GM21423 (cell line): ENCODE measurements around the gene CUBN.

ENCODE experiments used
- ATAC-seq: cut with Tn5 transposase; IDR thresholded peaks from one replicate; pipeline ENCODE4 v1.9.1; 2021; ENCODE audit warnings: mild to moderate bottlenecking, moderate library complexity; ENCODE audit not compliant: unreplicated experiment

CUBN gene

DNA sequence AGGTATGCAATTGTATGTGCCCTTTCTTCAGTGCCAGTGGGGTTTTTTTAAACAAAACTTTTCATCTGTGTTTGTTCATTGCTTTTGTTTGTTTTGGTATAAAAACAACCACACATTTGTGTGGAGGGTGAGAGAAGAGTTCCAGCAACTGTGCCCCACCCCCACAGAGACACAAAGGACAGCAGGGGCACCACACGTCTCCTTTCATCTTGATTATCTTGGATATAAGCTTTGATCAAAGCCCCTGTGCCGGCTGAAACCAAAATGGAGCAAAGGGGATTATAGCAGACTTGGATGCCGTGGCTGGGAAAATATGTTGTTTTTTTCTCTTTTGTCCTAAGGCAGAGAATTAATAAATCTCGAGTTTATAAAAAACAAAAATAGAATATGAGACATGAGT lies 200.5 kb downstream of the CUBN start:
- no peak for ATAC-seq

GRCh38 chr10:16927546-16927945 lies 202.1 kb downstream of the CUBN start:
- ATAC-seq, result no peak

DNA sequence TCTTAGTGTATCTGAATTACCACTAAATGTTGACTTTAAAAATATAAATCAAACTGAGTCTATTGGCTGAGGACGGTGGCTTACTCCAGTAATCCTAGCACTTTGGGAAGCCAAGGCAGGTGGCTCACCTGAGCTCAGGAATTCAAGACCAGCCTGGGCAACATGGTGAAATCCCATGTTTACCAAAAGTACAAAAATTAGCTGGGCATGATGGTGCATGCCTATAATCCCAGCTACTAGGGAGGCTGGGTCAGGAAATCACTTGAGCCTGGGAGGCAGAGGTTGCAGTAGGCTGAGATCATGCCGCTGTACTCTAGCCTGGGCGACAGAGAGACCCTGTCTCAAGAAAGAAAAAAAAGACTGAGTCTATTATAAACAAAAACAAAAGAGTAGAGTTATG lies 205.9 kb downstream of the CUBN start:
- ATAC-seq, result no peak

DNA sequence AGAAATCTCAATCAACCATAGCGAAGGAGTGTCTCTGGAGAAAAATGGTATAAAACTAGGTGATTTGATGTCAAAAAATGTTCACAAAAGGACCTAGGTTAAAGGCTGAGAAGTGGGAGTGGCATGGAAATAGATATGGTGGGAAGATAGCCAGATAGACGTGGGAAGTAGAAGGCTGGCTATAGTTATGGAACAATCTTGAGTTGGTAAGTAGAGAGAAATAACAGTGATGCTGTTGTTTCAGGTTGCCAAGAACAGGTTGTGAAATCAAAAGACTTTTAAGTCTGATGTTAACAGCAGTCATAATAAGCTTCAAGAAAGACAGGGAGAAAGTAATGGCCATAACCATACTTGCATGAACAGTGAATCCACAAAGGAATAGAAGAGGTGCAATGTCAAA lies 206.3 kb downstream of the CUBN start:
- ATAC-seq, result no peak

DNA sequence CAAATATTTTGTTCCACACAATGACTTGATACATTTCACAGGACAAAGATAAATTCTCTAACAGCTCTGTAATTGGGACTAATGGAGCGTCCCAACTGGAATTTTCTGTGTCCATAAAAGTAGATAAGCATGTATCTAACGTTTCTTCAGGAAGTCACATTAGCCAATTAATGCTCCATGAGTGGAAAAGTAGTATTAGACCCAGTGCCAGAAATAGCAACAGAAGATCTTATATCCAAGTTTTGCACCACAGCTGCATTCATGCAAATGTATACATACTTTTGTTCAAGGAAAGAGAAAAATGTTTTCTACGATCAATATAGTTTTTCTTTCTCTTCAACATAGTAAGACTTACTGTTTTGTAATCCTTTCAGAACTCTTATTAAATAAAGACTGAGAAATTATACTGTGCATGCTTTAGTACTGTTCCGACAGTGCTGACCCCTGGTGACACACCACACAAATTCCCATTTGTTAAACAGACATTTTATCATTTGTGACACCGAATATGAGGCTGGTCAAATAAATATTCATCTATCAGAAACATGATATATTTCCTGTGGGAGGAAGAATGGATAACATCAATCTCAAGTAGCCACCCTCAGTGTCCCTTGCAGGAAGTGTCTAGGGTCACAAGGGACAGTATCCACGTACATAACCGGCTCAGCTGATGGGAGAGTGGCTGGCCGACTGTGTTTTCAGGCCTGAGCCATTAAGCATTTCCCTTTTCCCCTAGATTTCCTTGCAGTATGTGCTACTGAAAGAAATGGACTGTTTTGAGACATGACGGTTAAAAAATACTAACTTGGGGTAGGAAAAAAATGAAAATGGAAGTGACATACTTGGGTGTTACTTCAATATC lies 210.3 kb downstream of the CUBN start:
- no peak for ATAC-seq

DNA sequence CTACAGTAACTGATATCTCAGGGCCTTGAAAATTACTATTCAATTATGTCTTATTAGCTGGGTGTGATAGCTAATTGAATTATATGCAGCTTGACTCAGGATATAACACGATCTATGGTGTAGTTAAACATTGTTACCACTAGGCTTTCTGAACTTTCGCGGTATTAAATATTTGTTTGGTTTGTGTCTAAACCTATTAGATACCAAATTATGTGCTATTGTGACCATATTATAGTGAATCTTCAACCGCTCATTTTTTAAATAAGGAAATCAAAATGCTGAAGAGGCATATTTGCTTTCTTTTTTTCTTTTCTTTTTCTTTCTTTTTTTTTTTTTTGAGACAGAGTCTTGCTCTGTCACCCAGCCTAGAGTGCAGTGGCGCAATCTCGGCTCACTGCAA lies 213.1 kb downstream of the CUBN start:
- no peak for ATAC-seq

GRCh38 chr10:16915300-16915699 lies 214.3 kb downstream of the CUBN start:
- ATAC-seq, result no peak

DNA sequence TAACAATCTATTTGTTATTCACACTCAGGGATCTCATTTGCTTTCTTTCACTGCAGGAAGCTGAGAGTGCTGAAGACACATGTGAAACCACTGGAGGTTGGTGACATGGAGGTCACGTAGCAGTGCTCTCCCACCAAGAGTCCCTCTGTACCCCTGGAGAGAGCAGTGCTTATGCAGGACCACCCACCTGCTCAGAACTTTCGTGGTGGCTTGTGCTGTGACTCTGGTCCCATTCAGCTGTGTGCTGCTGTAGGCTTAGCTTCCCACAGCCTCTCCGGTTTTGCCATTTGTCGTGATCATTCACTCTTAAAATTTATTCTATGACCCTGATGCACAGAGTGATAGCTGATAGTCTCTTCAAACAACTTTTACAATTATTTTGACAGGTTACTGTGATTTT lies 216.3 kb downstream of the CUBN start:
- no peak for ATAC-seq

- no peak for ATAC-seq
Observed at GRCh38 chr10:16910793-16911164, 218.8 kb downstream of the CUBN start.

DNA sequence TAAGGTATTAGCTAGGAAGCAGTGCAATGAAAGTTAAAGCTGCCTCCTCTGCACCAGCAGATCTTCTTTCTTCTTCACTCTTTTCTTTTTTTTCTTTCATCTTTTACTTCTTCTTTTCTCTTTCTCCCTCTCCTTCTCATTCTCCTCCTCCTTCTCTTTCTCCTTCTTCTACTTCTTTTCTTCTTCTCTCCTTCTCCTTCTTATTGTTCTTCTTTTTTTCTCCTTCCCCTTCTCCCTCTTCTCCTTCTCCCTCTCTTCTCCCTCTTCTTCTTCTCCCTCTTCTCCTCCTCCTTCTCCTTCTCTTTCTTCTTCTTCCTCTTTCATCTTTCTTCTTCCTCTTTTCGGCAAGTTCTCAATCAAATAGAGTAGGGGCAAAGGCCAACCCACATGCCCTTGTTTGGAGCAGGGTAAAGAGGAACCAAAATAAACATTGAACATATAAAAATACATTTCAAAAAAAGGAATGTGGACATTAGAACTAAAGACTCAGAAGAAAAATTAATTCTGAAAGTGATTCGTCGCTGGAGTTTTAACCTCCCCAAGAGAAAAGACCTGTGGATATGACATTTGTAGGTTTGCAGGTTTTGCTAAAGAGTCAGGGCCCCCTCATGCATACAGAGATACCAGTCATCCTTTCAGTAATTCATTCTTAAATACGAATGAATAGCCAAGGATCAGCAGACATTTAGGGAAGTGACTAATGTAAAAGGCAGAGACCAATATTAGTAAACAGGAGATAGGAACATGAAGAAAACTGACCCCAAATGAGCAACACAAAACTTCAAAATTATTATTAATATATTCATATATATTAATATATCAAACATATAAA lies 219.4 kb downstream of the CUBN start:
- no peak for ATAC-seq

- no peak for ATAC-seq
Observed at GRCh38 chr10:16909271-16909767, 220.3 kb downstream of the CUBN start.

DNA sequence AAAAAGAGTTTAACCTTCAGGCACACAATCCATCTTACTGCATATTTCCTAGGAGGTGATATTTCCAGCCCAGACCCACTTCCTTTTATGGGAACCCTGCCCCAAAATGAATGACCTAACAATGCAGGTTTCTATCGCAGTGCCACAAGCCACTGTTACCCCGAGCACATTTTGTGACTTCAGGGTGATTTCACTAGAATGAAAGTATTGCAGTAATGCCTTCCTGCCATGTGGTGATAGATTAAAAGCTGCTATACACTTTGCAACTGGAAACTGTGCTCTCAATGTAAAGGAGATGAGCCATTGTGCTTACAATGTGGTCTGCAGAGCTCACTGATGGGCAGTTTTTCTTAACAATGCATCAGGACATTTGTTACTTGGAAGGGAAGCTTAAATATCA lies 221.9 kb downstream of the CUBN start:
- no peak for ATAC-seq

- ATAC-seq, result no peak
Observed at GRCh38 chr10:16905320-16905719, 224.3 kb downstream of the CUBN start.

DNA sequence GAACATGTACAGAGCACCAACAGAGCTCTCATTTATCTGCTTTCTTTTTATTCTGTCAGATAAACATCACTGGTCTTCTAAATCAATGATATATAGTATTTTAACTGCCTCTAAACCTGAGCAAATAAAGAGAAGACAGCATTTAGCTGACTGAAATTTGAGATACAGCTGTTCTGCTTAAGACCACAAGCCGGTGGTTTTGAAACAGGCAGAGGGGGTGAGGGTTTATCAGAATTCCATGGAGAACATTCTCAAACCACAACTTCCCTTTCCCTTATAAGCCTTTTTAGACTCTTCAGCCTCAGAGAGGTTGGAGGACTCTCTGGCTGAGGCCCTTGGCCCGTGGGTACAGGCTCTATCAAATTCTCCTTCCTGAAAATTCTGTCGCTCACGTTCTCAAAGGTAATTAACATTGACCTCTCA lies 225.0 kb downstream of the CUBN start:
- no peak for ATAC-seq

GRCh38 chr10:16904049-16904448 lies 225.6 kb downstream of the CUBN start:
- ATAC-seq, result no peak

DNA sequence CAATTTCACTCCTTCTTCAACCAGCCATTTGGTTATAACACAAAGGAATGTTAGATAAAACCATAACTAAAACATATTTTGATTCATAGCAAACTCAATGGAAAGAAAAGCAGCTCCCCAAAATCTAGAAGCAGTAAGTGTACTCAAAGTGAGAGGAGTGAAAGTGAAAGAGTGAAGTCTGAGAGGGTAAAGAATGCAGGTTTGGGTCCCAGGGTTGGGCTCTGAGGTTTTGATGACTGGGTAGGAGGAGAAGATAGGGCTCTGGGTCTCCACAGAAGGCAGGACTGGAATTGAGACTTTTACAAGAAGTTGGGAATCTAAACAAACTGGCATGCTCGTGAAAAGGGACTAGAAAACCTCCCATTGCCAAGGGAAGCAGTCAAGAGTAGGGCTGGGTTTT lies 227.0 kb downstream of the CUBN start:
- ATAC-seq, result no peak

DNA sequence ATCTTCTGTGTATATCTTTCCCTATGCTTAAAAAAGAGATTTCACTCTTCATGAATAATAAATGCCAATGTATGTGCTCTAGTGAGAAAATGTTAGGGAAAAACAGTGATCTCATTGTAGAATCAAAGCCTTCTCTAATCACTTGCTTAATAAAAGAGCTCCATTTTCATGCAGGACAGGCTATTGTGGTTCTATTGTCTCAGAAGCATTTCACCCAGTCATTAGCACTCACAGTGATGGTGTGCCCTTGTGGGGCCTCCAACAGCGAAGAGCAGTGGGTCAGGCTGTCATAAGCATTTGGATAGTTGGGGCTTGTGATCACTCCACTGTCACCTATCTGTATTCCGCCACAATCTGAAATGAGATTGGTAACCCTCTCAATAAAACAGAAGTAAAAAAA lies 228.5 kb downstream of the CUBN start:
- no peak for ATAC-seq

DNA sequence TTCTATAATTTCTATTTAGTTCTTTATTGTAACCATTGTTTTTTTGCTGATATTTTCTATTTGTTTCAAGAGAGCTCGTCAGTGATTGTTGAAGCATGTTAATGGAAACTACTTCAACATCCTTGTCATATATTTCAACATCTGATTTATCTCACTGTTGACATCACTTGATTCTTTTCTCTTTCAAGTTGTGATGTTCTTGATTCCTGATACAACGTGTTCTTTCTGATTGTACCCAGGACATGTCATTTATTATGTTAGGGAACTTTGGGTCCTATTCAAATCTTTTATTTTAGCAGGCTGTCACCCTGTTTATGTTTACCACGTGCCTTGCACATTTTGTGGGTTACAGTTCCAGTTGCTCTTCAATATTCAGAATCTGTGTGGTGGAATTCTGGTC lies 232.6 kb downstream of the CUBN start:
- no peak for ATAC-seq

GRCh38 chr10:16894821-16895220 lies 234.8 kb downstream of the CUBN start:
- no peak for ATAC-seq

DNA sequence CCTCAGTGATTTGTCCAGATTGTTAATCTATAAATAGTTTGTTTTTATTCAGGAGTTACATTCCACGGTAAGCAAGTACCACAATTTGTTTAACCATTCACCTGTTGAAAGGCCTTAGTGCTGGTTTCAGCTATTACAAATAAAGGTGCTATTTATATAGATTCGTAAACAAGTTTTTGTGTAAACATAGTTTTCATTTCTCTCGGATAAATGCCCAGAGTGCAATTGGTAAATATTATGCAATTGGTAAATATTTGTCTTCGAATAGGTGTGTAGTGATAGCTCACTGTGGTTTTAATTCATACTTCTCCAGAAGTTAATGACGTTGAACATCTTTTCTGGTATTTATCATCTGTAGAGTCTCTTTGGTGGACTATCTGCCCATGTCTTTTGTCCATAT lies 235.9 kb downstream of the CUBN start:
- ATAC-seq, result no peak

DNA sequence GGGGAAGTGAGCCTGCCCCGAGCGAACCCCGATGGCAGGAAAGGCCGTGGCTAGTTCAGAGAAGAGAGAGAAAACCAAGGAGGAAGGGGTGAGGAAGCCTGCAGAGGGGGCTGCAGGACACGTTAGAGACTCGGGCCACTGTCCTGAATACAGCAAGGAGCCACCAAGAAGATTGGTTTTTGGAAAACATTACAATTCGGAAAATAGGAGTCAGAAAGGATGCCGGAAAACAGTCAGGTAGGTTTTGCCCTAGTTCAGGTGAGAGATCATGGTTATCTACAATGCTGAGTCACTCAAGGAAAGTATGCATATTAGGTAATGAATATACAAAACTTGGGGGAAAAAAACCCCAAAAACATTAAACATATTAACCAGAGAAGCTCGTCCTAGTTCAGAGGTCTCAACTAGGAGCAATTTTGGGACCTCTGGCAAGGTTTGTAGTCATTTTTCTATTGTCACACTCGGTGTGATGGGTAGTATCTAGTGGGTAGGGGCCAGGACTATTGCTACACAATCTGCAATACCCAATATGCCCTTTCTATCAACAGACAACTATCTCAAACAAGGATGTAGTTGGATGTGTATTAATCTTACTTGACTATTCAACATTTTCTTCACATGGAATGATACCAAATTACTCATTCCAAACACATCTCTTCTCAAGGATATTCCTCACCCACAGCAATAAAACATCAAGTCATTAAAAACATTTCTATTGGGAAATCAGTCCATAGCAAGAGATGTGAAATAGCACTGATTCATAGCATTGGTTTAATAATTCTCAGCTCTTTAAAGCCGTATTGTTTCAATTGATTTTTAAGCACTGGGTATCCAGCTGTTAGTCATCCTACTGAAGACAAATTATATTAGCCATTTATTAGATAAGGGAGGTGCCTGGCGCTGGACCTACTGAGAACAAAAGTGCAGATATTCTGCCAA lies 238.0 kb downstream of the CUBN start:
- ATAC-seq, result no peak
